H1 (cell line): ENCODE results near the gene DUSP7. TPM values are rescaled to one million over a fixed set of nuclear protein-coding genes. Genes with fewer than 3 reads are reported as not detected.

Experiments
- CTCF ChIA-PET: fragments of 300-600 bp; sonication (Branson Sonifier 250); formaldehyde crosslinking; loops from one replicate; lab custom pipeline; 2021; ENCODE audit not compliant: partially characterized antibody; lab: Charles Lee
- POLR2A ChIA-PET: fragments of 300-600 bp; sonication (Branson Sonifier 250); formaldehyde crosslinking; loops from one replicate; lab custom pipeline; 2021; ENCODE audit warnings: inconsistent platforms; ENCODE audit not compliant: partially characterized antibody; lab: Charles Lee
- DNase-seq, 2 experiments: peaks; one replicate each; pipeline versions ENCODE4 v3.0.0 to v3.0.0-alpha.2; 2010 to 2022; ENCODE audit warnings: low spot score in 2 of 2, low read depth in 1 of 2, mixed read lengths in 1 of 2
- FAIRE-seq: peaks from 2 replicates; lab custom pipeline; 2011; peaks lifted over from hg19 to GRCh38; lab: Jason Lieb, UNC
- H2AFZ ChIP-seq: 2 replicates; pipeline ENCODE4 v1.8.1; 2012; ENCODE audit warnings: low read length, inconsistent platforms
- H2AK5ac ChIP-seq: 2 replicates; pipeline ENCODE4 v1.6.1; 2013; ENCODE audit warnings: low read depth, low read length
- H2BK120ac ChIP-seq: replicated peaks from 2 replicates; pipeline ENCODE3; 2013; ENCODE audit warnings: low read depth, low read length, inconsistent platforms
- H2BK12ac ChIP-seq: 2 replicates; pipeline ENCODE4 v1.6.1; 2013; ENCODE audit warnings: low read depth, low read length
- H2BK15ac ChIP-seq: 2 replicates; pipeline ENCODE4 v1.6.1; 2013; ENCODE audit warnings: low read length
- H2BK20ac ChIP-seq: 2 replicates; pipeline ENCODE4 v1.6.1; 2013; ENCODE audit warnings: low read length
- H2BK5ac ChIP-seq: 2 replicates; pipeline ENCODE4 v1.6.1; 2013; ENCODE audit warnings: low read depth, low read length
- H3K14ac ChIP-seq: 2 replicates; pipeline ENCODE4 v1.6.1; 2013; ENCODE audit warnings: inconsistent platforms; ENCODE audit not compliant: insufficient read length
- H3K18ac ChIP-seq: 2 replicates; pipeline ENCODE4 v1.6.1; 2013; ENCODE audit warnings: low read length; ENCODE audit errors: extremely low read depth
- H3K23ac ChIP-seq: 2 replicates; pipeline ENCODE4 v1.6.1; 2013; ENCODE audit warnings: inconsistent platforms; ENCODE audit not compliant: insufficient read length
- H3K23me2 ChIP-seq: 2 replicates; pipeline ENCODE4 v1.6.1; 2013; ENCODE audit warnings: low read depth, low read length
- H3K27ac ChIP-seq: 2 replicates; pipeline ENCODE4 v1.6.1; 2011; ENCODE audit warnings: low read depth, low read length, inconsistent platforms
- H3K27me3 ChIP-seq, 4 experiments: replicated peaks in 1 of 4; 1 replicate in 1 of 4; 2 replicates in 3 of 4; pipeline versions ENCODE4 v1.6.1 to v1.8.1; 2011 to 2013; ENCODE audit warnings: low read length in 3 of 4, mild to moderate bottlenecking in 3 of 4, inconsistent platforms in 2 of 4, mixed read lengths in 2 of 4, moderate library complexity in 1 of 4; ENCODE audit not compliant: control insufficient read depth in 3 of 4, insufficient read depth in 3 of 4; ENCODE audit errors: extremely low read depth in 1 of 4
- H3K36me3 ChIP-seq, 4 experiments: 2 replicates each; pipeline versions ENCODE4 v1.6.1 to v1.8.1; 2011 to 2013; ENCODE audit warnings: mild to moderate bottlenecking in 4 of 4, low read length in 3 of 4, moderate library complexity in 2 of 4, control low read depth in 1 of 4, inconsistent platforms in 1 of 4; ENCODE audit not compliant: insufficient read depth in 4 of 4, control insufficient read depth in 2 of 4
- H3K4ac ChIP-seq: replicated peaks from 2 replicates; pipeline ENCODE3; 2013; ENCODE audit warnings: low read length, low read depth, mixed read lengths, inconsistent platforms; ENCODE audit not compliant: insufficient read length
- H3K4me1 ChIP-seq, 4 experiments: replicated peaks in 1 of 4; 1 replicate in 1 of 4; 2 replicates in 3 of 4; pipeline versions ENCODE4 v1.6.1 to v1.8.1; 2011 to 2013; ENCODE audit warnings: low read length in 3 of 4, inconsistent platforms in 2 of 4, mixed read lengths in 1 of 4; ENCODE audit not compliant: insufficient read depth in 4 of 4, control insufficient read depth in 3 of 4
- H3K4me2 ChIP-seq, 2 experiments: 2 replicates each; pipeline versions ENCODE4 v1.6.1 to v1.8.1; 2011 to 2013; ENCODE audit warnings: low read depth in 2 of 2, low read length in 2 of 2, control low read depth in 1 of 2, inconsistent platforms in 1 of 2, mild to moderate bottlenecking in 1 of 2; ENCODE audit not compliant: insufficient read depth in 1 of 2
- H3K4me3 ChIP-seq, 4 experiments: fragments of 200-600, 300-600 bp in 1 of 4; sonication (generic), shearing (Covaris generic), sonication (Bioruptor Twin) in 1 of 4; 2 replicates each; pipeline versions ENCODE4 v1.5.1 to v1.8.1; 2011 to 2016; ENCODE audit warnings: low read length in 4 of 4, low read depth in 3 of 4, control low read depth in 2 of 4, inconsistent platforms in 2 of 4, mild to moderate bottlenecking in 2 of 4, mixed read lengths in 1 of 4, moderate library complexity in 1 of 4; ENCODE audit not compliant: insufficient read depth in 2 of 4; ENCODE audit errors: extremely low read depth in 1 of 4
- H3K56ac ChIP-seq: replicated peaks from 2 replicates; pipeline ENCODE3; 2013; ENCODE audit warnings: low read depth, mild to moderate bottlenecking, mixed read lengths, low read length, inconsistent platforms; ENCODE audit not compliant: insufficient read length
- H3K79me1 ChIP-seq: 2 replicates; pipeline ENCODE4 v1.6.1; 2013; ENCODE audit warnings: low read depth, low read length, control low read depth
- H3K79me2 ChIP-seq, 2 experiments: 2 replicates each; pipeline versions ENCODE4 v1.6.1 to v1.8.1; 2012 to 2013; ENCODE audit warnings: low read length in 2 of 2, mild to moderate bottlenecking in 2 of 2, inconsistent platforms in 1 of 2; ENCODE audit not compliant: insufficient read depth in 2 of 2, control insufficient read depth in 1 of 2
- H3K9ac ChIP-seq, 4 experiments: replicated peaks in 1 of 4; 1 replicate in 1 of 4; 2 replicates in 3 of 4; pipeline versions ENCODE4 v1.6.1 to v1.8.1; 2011 to 2013; ENCODE audit warnings: low read depth in 3 of 4, low read length in 3 of 4, control low read depth in 2 of 4, mild to moderate bottlenecking in 2 of 4, moderate library complexity in 2 of 4, inconsistent platforms in 1 of 4; ENCODE audit errors: extremely low read depth in 1 of 4
- H3K9me3 ChIP-seq, 2 experiments: 2 replicates each; pipeline versions ENCODE4 v1.6.1 to v1.8.1; 2012 to 2013; ENCODE audit warnings: mild to moderate bottlenecking in 2 of 2, moderate library complexity in 2 of 2, control low read depth in 1 of 2, inconsistent platforms in 1 of 2, low read depth in 1 of 2, low read length in 1 of 2, mixed read lengths in 1 of 2; ENCODE audit not compliant: insufficient read depth in 2 of 2
- H4K20me1 ChIP-seq, 2 experiments: replicated peaks in 1 of 2; 2 replicates each; pipeline versions ENCODE3 to v1.8.1; 2011 to 2013; ENCODE audit warnings: inconsistent platforms in 2 of 2, low read length in 2 of 2, mild to moderate bottlenecking in 1 of 2; ENCODE audit not compliant: insufficient read depth in 2 of 2, control insufficient read depth in 1 of 2
- H4K5ac ChIP-seq: 2 replicates; pipeline ENCODE4 v1.6.1; 2013; ENCODE audit warnings: low read length, low read depth, mixed read lengths, inconsistent platforms; ENCODE audit not compliant: insufficient read length
- H4K8ac ChIP-seq: 2 replicates; pipeline ENCODE4 v1.8.0; 2013; ENCODE audit warnings: mild to moderate bottlenecking, moderate library complexity, low read length, inconsistent platforms; ENCODE audit not compliant: insufficient read depth; ENCODE audit errors: extremely low read depth
- H4K91ac ChIP-seq: replicated peaks from 2 replicates; pipeline ENCODE3; 2013; ENCODE audit warnings: low read length, mixed read lengths, inconsistent platforms; ENCODE audit not compliant: insufficient read length
- BCL11A ChIP-seq, 2 experiments: IDR thresholded peaks; one replicate each; pipeline ENCODE4 v1.6.1; 2011; ENCODE audit warnings: low read depth in 2 of 2, low read length in 2 of 2, mild to moderate bottlenecking in 2 of 2
- CREB1 ChIP-seq: IDR thresholded peaks from 2 replicates; pipeline ENCODE4 v1.6.1; 2012; ENCODE audit warnings: inconsistent platforms
- EGR1 ChIP-seq: IDR thresholded peaks from 2 replicates; pipeline ENCODE4 v1.6.1; 2011; ENCODE audit warnings: low read depth, low read length, borderline replicate concordance
- FOSL1 ChIP-seq: IDR thresholded peaks from 2 replicates; pipeline ENCODE4 v1.6.1; 2011; ENCODE audit warnings: mild to moderate bottlenecking, low read depth, low read length, moderate library complexity; ENCODE audit not compliant: insufficient read depth
- GTF2F1 ChIP-seq: IDR thresholded peaks from 2 replicates; pipeline ENCODE4 v1.6.1; 2012; ENCODE audit warnings: low read depth, low read length, improper control_type of control experiment, borderline replicate concordance
- KDM5A ChIP-seq: fragments of 200-600 bp; IDR thresholded peaks from 2 replicates; pipeline ENCODE4 v1.7.1; 2012; ENCODE audit warnings: mild to moderate bottlenecking, low read length, inconsistent platforms, mixed read lengths
- SP4 ChIP-seq: IDR thresholded peaks from 2 replicates; pipeline ENCODE4 v1.6.1; 2012; ENCODE audit warnings: low read length, inconsistent platforms
- WGBS, 2 experiments: shearing (Covaris generic) in 1 of 2; methylation state at CpG; one replicate each; pipeline versions ENCODE4 v1.1.6 to v1.1.7; 2013 to 2015; ENCODE audit warnings: low lambda C conversion rate in 2 of 2, mixed read lengths in 2 of 2, inconsistent platforms in 1 of 2, low coverage in 1 of 2, missing lambda C conversion rate in 1 of 2; ENCODE audit not compliant: insufficient replicate concordance in 2 of 2, insufficient coverage in 1 of 2, insufficient read length in 1 of 2; ENCODE audit errors: extremely low coverage in 1 of 2, missing lambda C conversion rate in 1 of 2; 5-methylcytosine and 5-hydroxymethylcytosine counted together
- polyA plus RNA-seq, 7 experiments: library from polyadenylated mRNA; depleted of rRNA in 3 of 7; stranded (reverse) in 5 of 7; unstranded in 2 of 7; fragments of >200 nt in 5 of 7; fragments of 200-250 nt in 2 of 7; gene quantifications; 1 replicate in 5 of 7; 2 replicates in 1 of 7; 4 replicates in 1 of 7; pipeline versions ENCODE4 v1.2.1 to v1.2.3, GENCODE V29; 2011 to 2013; ENCODE audit warnings: missing spikeins in 2 of 7, mixed read lengths in 2 of 7
- total RNA-seq: library from RNA; stranded (reverse); fragmentation: NEBNext Ultra II Directional; extraction: Animal tissue kit (Norgen Biotek cat#: 25700); gene quantifications from 2 replicates; pipeline ENCODE4 v1.2.1, GENCODE V29; 2021

Gene DUSP7
- total and polyA plus RNA-seq, 2 of the 8 experiments (the other 6 are each of a cell fraction or from before 2014, with no cell fraction given): 19.4 to 24.9 TPM

- no peak overlapping the region for H4K5ac ChIP-seq
- no peak overlapping the region for H4K8ac ChIP-seq
- no peak overlapping the region for H2BK120ac ChIP-seq
- H3K4me1 ChIP-seq: no peaks in the 10 kb centered on the region
- CTCF ChIA-PET: no interaction called here
- no peak overlapping the region for H4K91ac ChIP-seq
- H3K9ac ChIP-seq: no peak overlapping the region
- H3K4me2 ChIP-seq: no peak overlapping the region
- no peak overlapping the region for H2AK5ac ChIP-seq
- H2BK12ac ChIP-seq: no peak overlapping the region
- no peak for DNase-seq
- no peak overlapping the region for H3K27ac ChIP-seq
- no peak overlapping the region for H2BK20ac ChIP-seq
- H3K56ac ChIP-seq: no peak overlapping the region
- H3K9me3 ChIP-seq: no peaks in the 10 kb centered on the region
- no peaks in the 10 kb centered on the region for H4K20me1 ChIP-seq
- TF ChIP-seq KDM5A: no peak
- TF ChIP-seq EGR1: no peak
- TF ChIP-seq CREB1: no peak
- TF ChIP-seq FOSL1: no peak
- no peak for TF ChIP-seq SP4
- no peak for TF ChIP-seq BCL11A (IDR thresholded peaks at IDR 0.05; ENCODE audit: low read depth in 2 of 2, low read length in 2 of 2)
- TF ChIP-seq GTF2F1: no peak
- no peak for FAIRE-seq
- H3K79me2 ChIP-seq: no peaks in the 10 kb centered on the region
- peaks cover 0 to 6% (median 0%) of the 10 kb centered on the region in 4 experiments; a peak in 6 of 8 replicates for H3K36me3 ChIP-seq
- H3K4me3 ChIP-seq: no peak overlapping the region
- no peak overlapping the region for H3K18ac ChIP-seq
- no peak overlapping the region for H3K4ac ChIP-seq
- no peaks in the 10 kb centered on the region for H3K27me3 ChIP-seq
- H2BK5ac ChIP-seq: no peak overlapping the region
- no peaks in the 10 kb centered on the region for H3K23me2 ChIP-seq
- no peak overlapping the region for H3K23ac ChIP-seq
- H3K14ac ChIP-seq: no peak overlapping the region
- 97% methylated on average over 4 of the region's 4 CpGs; no CpG with 5 or more reads in 1 of the 2 experiments for WGBS, 2 experiments
- no peak overlapping the region for H2BK15ac ChIP-seq
- no peak overlapping the region for H2AFZ ChIP-seq
- POLR2A ChIA-PET: no interaction called here
- no peaks in the 10 kb centered on the region for H3K79me1 ChIP-seq
Measured at GRCh38 chr3:52102934-52103333, 46.6 kb upstream of the DUSP7 start.
